Fibroblast of lung (primary cell): ENCODE data around the gene PLXNA4. TPM values are rescaled to one million over a fixed set of nuclear protein-coding genes. Genes with fewer than 3 reads are reported as not detected.

Experiments used
- DNase-seq, 2 donors: peaks; one replicate each; pipeline versions ENCODE4 v3.0.0 to v3.0.0-alpha.2; 2010; ENCODE audit warnings: low read depth in 2 of 2
- H2AFZ ChIP-seq: 2 replicates; pipeline ENCODE4 v1.5.1; 2012; ENCODE audit warnings: low read length, control low read depth, inconsistent platforms
- H3K27ac ChIP-seq: 2 replicates; pipeline ENCODE4 v1.5.1; 2011; ENCODE audit warnings: low read length, control low read depth; ENCODE audit not compliant: insufficient read depth
- H3K27me3 ChIP-seq: 2 replicates; pipeline ENCODE4 v1.5.1; 2011; ENCODE audit warnings: mild to moderate bottlenecking, low read length; ENCODE audit not compliant: control insufficient read depth, insufficient read depth
- H3K36me3 ChIP-seq: 2 replicates; pipeline ENCODE4 v1.5.1; 2011; ENCODE audit warnings: low read length; ENCODE audit not compliant: control insufficient read depth, insufficient read depth
- H3K4me1 ChIP-seq: 2 replicates; pipeline ENCODE4 v1.5.1; 2011; ENCODE audit warnings: low read length; ENCODE audit not compliant: control insufficient read depth, insufficient read depth; ENCODE audit errors: extremely low read depth
- H3K4me2 ChIP-seq: 2 replicates; pipeline ENCODE4 v1.5.1; 2011; ENCODE audit warnings: low read length, control low read depth; ENCODE audit not compliant: insufficient read depth; ENCODE audit errors: extremely low read depth
- H3K4me3 ChIP-seq, 4 experiments: fragments of 200-600 bp in 1 of 4; sonication (generic) in 1 of 4; replicated peaks in 1 of 4; 2 replicates each; pipeline ENCODE4 v1.5.1; 2011 to 2016; ENCODE audit warnings: low read length in 4 of 4, low read depth in 3 of 4, mild to moderate bottlenecking in 3 of 4, control low read depth in 2 of 4, inconsistent platforms in 1 of 4, mixed read lengths in 1 of 4; ENCODE audit not compliant: insufficient read depth in 1 of 4; ENCODE audit errors: control extremely low read depth in 1 of 4
- H3K79me2 ChIP-seq: 2 replicates; pipeline ENCODE4 v1.5.1; 2012; ENCODE audit warnings: mild to moderate bottlenecking, low read length, inconsistent platforms; ENCODE audit not compliant: control insufficient read depth, insufficient read depth
- H3K9ac ChIP-seq: 2 replicates; pipeline ENCODE4 v1.5.1; 2011; ENCODE audit warnings: mild to moderate bottlenecking, low read length, control low read depth; ENCODE audit not compliant: insufficient read depth
- H3K9me3 ChIP-seq: 2 replicates; pipeline ENCODE4 v1.5.1; 2012; ENCODE audit warnings: low read depth, low read length; ENCODE audit not compliant: control insufficient read depth, insufficient read depth
- H4K20me1 ChIP-seq: 2 replicates; pipeline ENCODE4 v1.5.1; 2011; ENCODE audit warnings: low read length; ENCODE audit not compliant: control insufficient read depth, insufficient read depth; ENCODE audit errors: extremely low read depth
- EZH2 ChIP-seq: IDR thresholded peaks from 2 replicates; pipeline ENCODE4 v1.5.1; 2012; ENCODE audit warnings: low read length, control low read depth, mild to moderate bottlenecking; ENCODE audit errors: missing control alignments
- polyA plus RNA-seq, 2 donors: library from polyadenylated mRNA; depleted of rRNA in 1 of 2; stranded (reverse) in 1 of 2; unstranded in 1 of 2; fragments of >200 nt; gene quantifications; 2 replicates each; pipeline ENCODE4 v1.2.1, GENCODE V29; 2011 to 2012; ENCODE audit warnings: missing spikeins in 1 of 2
- total RNA-seq: library from RNA; depleted of rRNA; stranded (reverse); fragments of >200 nt; gene quantifications from 2 replicates; pipeline ENCODE4 v1.2.1, GENCODE V29; 2014
- TF ChIP-seq, protein P1 (sequence below), 2 donors: IDR thresholded peaks in 1 of 2; conservative IDR thresholded peaks in 1 of 2; 1 replicate in 1 of 2; 2 replicates in 1 of 2; pipeline ENCODE4 v1.5.1; 2011 to 2012; ENCODE audit warnings: low read length in 2 of 2, control low read depth in 1 of 2, inconsistent platforms in 1 of 2, low read depth in 1 of 2, mild to moderate bottlenecking in 1 of 2

Gene PLXNA4
- total and polyA plus RNA-seq, 2 donors (not counting 1 experiment from before 2014, with no cell fraction given): 1.2 to 1.5 TPM

DNA sequence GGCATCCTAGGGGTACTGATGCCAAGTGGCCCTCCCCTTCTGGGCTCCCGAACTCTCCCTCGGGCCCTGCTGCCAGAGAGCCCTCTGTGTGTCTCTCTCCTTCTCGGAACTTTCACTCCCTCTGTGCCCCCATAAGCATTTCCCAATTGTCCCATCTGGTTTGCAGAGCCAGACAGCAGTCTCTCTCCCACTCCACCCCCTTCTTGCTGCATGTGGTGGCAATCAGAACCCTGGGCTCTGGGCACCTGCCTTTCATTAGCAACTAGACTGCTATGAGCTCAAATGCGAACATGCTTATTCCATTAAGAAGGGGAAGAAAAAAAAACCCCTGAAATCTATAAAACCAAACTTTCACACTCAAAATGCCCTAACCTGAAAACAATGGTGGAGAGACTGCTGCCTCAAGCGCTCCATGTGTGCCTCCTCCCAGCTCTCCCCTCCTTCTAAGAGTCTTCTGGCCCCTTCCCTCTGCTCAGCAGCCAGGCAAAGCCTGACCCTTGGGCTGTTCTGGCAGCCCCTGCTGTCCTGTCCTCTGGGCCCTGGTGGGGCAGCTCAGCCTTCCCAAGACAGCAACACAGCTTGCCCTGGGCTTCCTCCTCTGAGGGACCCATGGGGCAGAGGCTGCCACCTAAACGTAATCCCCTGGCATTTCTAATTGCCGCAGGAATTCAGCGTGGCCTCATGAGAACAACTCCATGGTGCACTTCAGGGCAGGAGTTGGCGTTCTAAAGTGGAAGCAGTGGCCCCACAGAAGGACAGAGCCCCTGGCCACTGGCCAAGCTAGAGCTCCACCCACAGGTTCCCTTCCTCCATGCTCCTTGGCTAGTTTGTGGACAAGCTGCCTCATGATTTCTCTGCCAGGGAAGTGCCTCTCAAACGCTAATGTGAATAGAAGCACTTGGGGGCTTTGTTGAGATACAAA lies 415.4 kb downstream of the PLXNA4 start:
- Histone ChIP-seq H3K4me2 (no peak overlapping the region), H2AFZ (no peak overlapping the region), H3K27me3 (no peaks in the 10 kb centered on the region), H3K36me3 (no peaks in the 10 kb centered on the region), H3K27ac (no peak overlapping the region), H3K4me1 (no peaks in the 10 kb centered on the region), H4K20me1 (no peaks in the 10 kb centered on the region), H3K4me3 (no peak overlapping the region), H3K79me2 (no peaks in the 10 kb centered on the region), H3K9me3 (no peaks in the 10 kb centered on the region), H3K9ac (no peak overlapping the region)
- TF ChIP-seq, protein P1, sequence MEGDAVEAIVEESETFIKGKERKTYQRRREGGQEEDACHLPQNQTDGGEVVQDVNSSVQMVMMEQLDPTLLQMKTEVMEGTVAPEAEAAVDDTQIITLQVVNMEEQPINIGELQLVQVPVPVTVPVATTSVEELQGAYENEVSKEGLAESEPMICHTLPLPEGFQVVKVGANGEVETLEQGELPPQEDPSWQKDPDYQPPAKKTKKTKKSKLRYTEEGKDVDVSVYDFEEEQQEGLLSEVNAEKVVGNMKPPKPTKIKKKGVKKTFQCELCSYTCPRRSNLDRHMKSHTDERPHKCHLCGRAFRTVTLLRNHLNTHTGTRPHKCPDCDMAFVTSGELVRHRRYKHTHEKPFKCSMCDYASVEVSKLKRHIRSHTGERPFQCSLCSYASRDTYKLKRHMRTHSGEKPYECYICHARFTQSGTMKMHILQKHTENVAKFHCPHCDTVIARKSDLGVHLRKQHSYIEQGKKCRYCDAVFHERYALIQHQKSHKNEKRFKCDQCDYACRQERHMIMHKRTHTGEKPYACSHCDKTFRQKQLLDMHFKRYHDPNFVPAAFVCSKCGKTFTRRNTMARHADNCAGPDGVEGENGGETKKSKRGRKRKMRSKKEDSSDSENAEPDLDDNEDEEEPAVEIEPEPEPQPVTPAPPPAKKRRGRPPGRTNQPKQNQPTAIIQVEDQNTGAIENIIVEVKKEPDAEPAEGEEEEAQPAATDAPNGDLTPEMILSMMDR (conservative IDR thresholded peaks at IDR 0.05 in 1 of 2, IDR thresholded peaks at IDR 0.05 in 1 of 2; ENCODE audit: low read depth in 1 of 2, low read length in 2 of 2): no peak
- no peak for TF ChIP-seq EZH2
- peak in 1 of 2 donors; percentile 23 for DNase-seq

DNA sequence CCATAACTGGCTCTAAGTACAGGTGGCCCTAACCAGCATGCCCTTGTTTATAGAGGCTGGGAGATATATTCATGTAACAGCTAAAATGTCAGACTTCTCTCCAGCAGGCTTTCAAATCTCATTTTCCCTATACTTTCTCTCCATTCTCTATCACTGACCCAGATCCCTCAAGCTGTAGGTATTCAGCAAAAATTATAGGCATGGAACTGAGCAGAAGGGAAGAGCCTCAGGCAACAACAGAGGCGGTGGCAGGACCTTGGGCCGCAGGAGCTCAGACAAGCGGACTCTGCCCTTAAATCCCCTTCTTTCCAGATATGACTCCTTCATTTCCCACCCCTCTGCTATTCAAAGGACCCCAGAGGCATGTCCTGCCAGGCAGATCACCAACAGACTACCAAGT lies 417.4 kb downstream of the PLXNA4 start:
- TF ChIP-seq, protein P1 (conservative IDR thresholded peaks at IDR 0.05 in 1 of 2, IDR thresholded peaks at IDR 0.05 in 1 of 2; ENCODE audit: low read depth in 1 of 2, low read length in 2 of 2): no peak
- TF ChIP-seq EZH2: no peak
- H4K20me1 ChIP-seq: no peaks in the 10 kb centered on the region
- H3K9ac ChIP-seq: no peak overlapping the region
- H2AFZ ChIP-seq: no peak overlapping the region
- H3K4me2 ChIP-seq: no peak overlapping the region
- no peak overlapping the region for H3K4me3 ChIP-seq
- no peaks in the 10 kb centered on the region for H3K4me1 ChIP-seq
- H3K79me2 ChIP-seq: no peaks in the 10 kb centered on the region
- no peak overlapping the region for H3K27ac ChIP-seq
- no peak for DNase-seq
- no peaks in the 10 kb centered on the region for H3K36me3 ChIP-seq
- no peaks in the 10 kb centered on the region for H3K9me3 ChIP-seq
- no peaks in the 10 kb centered on the region for H3K27me3 ChIP-seq

DNA sequence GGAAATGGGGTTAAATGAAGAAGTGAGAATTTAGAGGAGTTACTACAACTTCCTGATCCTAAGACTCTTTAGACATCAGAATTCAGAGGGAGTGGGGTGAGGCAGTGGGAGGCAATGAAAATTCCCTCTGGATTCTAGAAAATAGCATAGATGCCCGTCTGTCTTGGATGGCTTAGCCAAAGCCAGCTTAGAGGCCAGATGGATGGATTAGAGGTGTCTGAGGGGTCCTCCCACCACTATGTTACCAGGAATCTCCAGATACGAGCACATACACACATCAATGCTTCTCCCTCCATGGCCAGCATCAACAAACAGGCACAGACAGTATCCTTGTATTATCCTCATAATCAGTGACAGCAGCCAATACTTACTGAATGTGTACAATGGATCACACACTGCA lies 418.1 kb downstream of the PLXNA4 start:
- Histone ChIP-seq H4K20me1 (no peaks in the 10 kb centered on the region), H3K9me3 (no peaks in the 10 kb centered on the region), H3K4me3 (no peak overlapping the region), H3K36me3 (no peaks in the 10 kb centered on the region), H3K27ac (no peak overlapping the region), H3K4me1 (no peaks in the 10 kb centered on the region), H3K4me2 (no peak overlapping the region), H3K27me3 (no peaks in the 10 kb centered on the region), H3K79me2 (no peaks in the 10 kb centered on the region), H3K9ac (no peak overlapping the region), H2AFZ (no peak overlapping the region)
- TF ChIP-seq, protein P1 (conservative IDR thresholded peaks at IDR 0.05 in 1 of 2, IDR thresholded peaks at IDR 0.05 in 1 of 2; ENCODE audit: low read depth in 1 of 2, low read length in 2 of 2): no peak
- no peak for DNase-seq
